Nephron (organoid): ENCODE results near the gene BRD3OS.
"Not testable (repeated sequence)": the region's sequence is repeated elsewhere in the genome, so short reads cannot be mapped to it uniquely, and the experiment has no call there.

Source experiments
- H3K27ac Mint-ChIP-seq, 3 experiments: 2 replicates each; pipeline ENCODE4 v1.8.0; 2020; ENCODE audit warnings: mixed read lengths in 3 of 3, mild to moderate bottlenecking in 2 of 3, moderate library complexity in 1 of 3
- H3K27me3 Mint-ChIP-seq: 2 replicates; pipeline ENCODE4 v1.8.0; 2021; ENCODE audit warnings: low read depth, mild to moderate bottlenecking, moderate library complexity, mixed read lengths
- H3K36me3 Mint-ChIP-seq: 2 replicates; pipeline ENCODE4 v1.8.0; 2020; ENCODE audit warnings: low read depth, mixed read lengths
- H3K4me1 Mint-ChIP-seq: 2 replicates; pipeline ENCODE4 v1.8.0; 2020; ENCODE audit warnings: mixed read lengths
- H3K4me3 Mint-ChIP-seq, 3 experiments: 2 replicates each; pipeline ENCODE4 v1.8.0; 2020; ENCODE audit warnings: mild to moderate bottlenecking in 3 of 3, mixed read lengths in 3 of 3, moderate library complexity in 2 of 3
- H3K9me3 Mint-ChIP-seq: 2 replicates; pipeline ENCODE4 v1.8.0; 2020; ENCODE audit warnings: mixed read lengths
- TF ChIP-seq, protein P1 (sequence below), 3 experiments: fragments of 200-600 bp; sonication (generic); IDR thresholded peaks; one replicate each; pipeline ENCODE4 v1.5.0; 2021; ENCODE audit warnings: antibody characterized with exemption in 3 of 3; ENCODE audit not compliant: unreplicated experiment in 3 of 3

The BRD3OS gene

GRCh38 chr9:134067904-134068743 is 42.8 kb downstream of the BRD3OS start, which contains the start of gene BRD3:
TSS of gene BRD3 (minus strand) at chr9:134068026. CDS start at chr9:134053477, 14,549 bp downstream.
- H3K27ac Mint-ChIP-seq = peak within 1 kb of the TSS; percentile 92 to 98 (median 97)
- TF ChIP-seq, protein P1, sequence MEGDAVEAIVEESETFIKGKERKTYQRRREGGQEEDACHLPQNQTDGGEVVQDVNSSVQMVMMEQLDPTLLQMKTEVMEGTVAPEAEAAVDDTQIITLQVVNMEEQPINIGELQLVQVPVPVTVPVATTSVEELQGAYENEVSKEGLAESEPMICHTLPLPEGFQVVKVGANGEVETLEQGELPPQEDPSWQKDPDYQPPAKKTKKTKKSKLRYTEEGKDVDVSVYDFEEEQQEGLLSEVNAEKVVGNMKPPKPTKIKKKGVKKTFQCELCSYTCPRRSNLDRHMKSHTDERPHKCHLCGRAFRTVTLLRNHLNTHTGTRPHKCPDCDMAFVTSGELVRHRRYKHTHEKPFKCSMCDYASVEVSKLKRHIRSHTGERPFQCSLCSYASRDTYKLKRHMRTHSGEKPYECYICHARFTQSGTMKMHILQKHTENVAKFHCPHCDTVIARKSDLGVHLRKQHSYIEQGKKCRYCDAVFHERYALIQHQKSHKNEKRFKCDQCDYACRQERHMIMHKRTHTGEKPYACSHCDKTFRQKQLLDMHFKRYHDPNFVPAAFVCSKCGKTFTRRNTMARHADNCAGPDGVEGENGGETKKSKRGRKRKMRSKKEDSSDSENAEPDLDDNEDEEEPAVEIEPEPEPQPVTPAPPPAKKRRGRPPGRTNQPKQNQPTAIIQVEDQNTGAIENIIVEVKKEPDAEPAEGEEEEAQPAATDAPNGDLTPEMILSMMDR (IDR thresholded peaks at IDR 0.05; ENCODE audit: unreplicated experiment in 3 of 3) = no peak
- peaks cover 27% of the 10 kb centered on the region for H3K27me3 Mint-ChIP-seq
- no peaks in the 10 kb centered on the region for H3K36me3 Mint-ChIP-seq
- peak within 1 kb of the TSS; percentile 92 to 96 (median 94) for H3K4me3 Mint-ChIP-seq
- H3K9me3 Mint-ChIP-seq = peaks cover 7% of the 10 kb centered on the region
- H3K4me1 Mint-ChIP-seq = peaks cover 27% of the 10 kb centered on the region

DNA sequence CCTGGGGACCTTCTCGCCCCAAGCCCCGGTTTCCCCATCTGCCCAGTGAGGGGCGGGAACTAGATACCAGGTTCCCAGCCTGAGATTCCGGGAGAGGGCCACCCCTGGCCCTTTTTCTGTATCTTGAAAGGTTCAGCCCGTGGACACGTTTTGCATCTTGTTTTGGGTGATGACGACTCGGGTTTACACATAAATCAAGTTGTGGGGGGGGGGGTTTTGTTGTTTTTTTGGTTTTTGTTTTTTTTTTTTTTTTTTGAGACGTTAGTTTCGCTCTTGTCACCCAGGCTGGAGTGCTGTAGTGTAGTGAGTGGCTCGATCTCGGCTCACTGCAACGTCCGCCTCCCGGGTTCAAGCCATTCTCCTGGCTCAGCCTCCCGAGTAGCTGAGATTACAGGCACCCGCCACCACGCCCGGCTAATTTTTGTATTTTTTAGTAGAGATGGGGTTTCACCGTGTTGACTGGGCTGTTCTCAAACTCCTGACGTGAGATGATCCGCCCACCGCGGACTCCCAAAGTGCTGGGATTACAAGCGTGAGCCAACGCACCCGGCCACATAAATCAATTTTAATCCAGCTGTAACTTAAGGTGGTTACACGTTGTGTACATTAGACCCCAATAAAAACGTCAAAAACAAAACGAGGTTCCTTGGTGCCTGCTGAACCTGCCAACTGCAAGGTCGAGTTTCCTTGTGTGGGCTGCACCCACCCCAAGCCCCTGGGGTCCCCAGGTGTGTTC is 43.6 kb downstream of the BRD3OS start:
- peaks cover 19% of the 10 kb centered on the region for H3K4me1 Mint-ChIP-seq
- TF ChIP-seq, protein P1 (IDR thresholded peaks at IDR 0.05; ENCODE audit: unreplicated experiment in 3 of 3) = no peak
- H3K9me3 Mint-ChIP-seq = peaks cover 12% of the 10 kb centered on the region
- peak overlapping the region; percentile 83 to 89 (median 86) for H3K4me3 Mint-ChIP-seq
- H3K27me3 Mint-ChIP-seq = peaks cover 27% of the 10 kb centered on the region
- H3K36me3 Mint-ChIP-seq = peaks cover 4% of the 10 kb centered on the region
- H3K27ac Mint-ChIP-seq = peak overlapping the region; percentile 68 to 90 (median 75)

GRCh38 chr9:134069480-134070399 is 44.5 kb downstream of the BRD3OS start:
- peaks cover 10% of the 10 kb centered on the region for H3K36me3 Mint-ChIP-seq
- H3K4me1 Mint-ChIP-seq = peaks cover 18% of the 10 kb centered on the region
- peaks cover 19% of the 10 kb centered on the region for H3K9me3 Mint-ChIP-seq
- TF ChIP-seq, protein P1 (IDR thresholded peaks at IDR 0.05; ENCODE audit: unreplicated experiment in 3 of 3) = no peak
- peak overlapping the region; percentile 83 to 89 (median 86) for H3K4me3 Mint-ChIP-seq
- H3K27me3 Mint-ChIP-seq = peaks cover 27% of the 10 kb centered on the region
- H3K27ac Mint-ChIP-seq = peak overlapping the region in 1 of 3 experiments; percentile 90

DNA sequence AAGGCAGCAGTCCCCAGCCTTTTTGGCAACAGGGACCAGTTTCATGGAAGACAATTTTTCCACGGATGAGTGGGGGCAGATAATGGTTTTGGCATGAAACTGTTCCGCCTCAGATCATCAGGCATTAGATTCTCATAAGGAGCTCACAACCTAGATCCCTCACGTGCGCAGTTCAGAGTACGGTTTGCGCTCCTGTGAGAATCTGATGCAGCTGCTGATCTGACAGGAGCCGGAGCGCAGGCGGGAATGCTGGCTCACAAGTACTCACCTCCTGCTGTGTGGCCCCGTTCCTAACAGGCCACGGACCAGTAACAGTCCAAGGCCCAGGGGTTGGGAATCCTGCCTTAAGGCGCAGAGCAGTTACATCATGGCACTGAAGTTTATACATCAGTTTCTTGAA is 45.9 kb downstream of the BRD3OS start:
- Mint-ChIP-seq H3K4me3 (peak overlapping the region; percentile 63 to 83 (median 70)), H3K27me3 (peaks cover 27% of the 10 kb centered on the region), H3K36me3 (peaks cover 11% of the 10 kb centered on the region), H3K27ac (no peak overlapping the region), H3K9me3 (peaks cover 21% of the 10 kb centered on the region), H3K4me1 (peaks cover 10% of the 10 kb centered on the region)
- TF ChIP-seq, protein P1 (IDR thresholded peaks at IDR 0.05; ENCODE audit: unreplicated experiment in 3 of 3) = no peak

- H3K36me3 Mint-ChIP-seq = peaks cover 11% of the 10 kb centered on the region
- not testable (repeated sequence) for H3K27ac Mint-ChIP-seq, H3K4me3 Mint-ChIP-seq, H3K4me1 Mint-ChIP-seq
- peaks cover 31% of the 10 kb centered on the region for H3K9me3 Mint-ChIP-seq
- H3K27me3 Mint-ChIP-seq = peaks cover 27% of the 10 kb centered on the region
Measured at GRCh38 chr9:134072683-134073082, 47.4 kb downstream of the BRD3OS start.
